Neutrophil (primary cell): ENCODE measurements around the gene CDKAL1.

Experiments used
- H3K27ac ChIP-seq: fragments of 200-600 bp; sonication (generic); 2 replicates; pipeline ENCODE4 v1.5.1; 2016; ENCODE audit warnings: mild to moderate bottlenecking, moderate library complexity
- H3K27me3 ChIP-seq: fragments of 200-600 bp; sonication (generic); 2 replicates; pipeline ENCODE4 v1.6.0; 2016; ENCODE audit warnings: mild to moderate bottlenecking
- H3K36me3 ChIP-seq: fragments of 200-600 bp; sonication (generic); 2 replicates; pipeline ENCODE4 v1.5.1; 2017
- H3K4me1 ChIP-seq, 2 experiments: fragments of 200-600 bp in 1 of 2; sonication (generic) in 1 of 2; 1 replicate in 1 of 2; 2 replicates in 1 of 2; pipeline versions ENCODE4 v1.5.1 to v1.6.1; 2013 to 2016; ENCODE audit warnings: low read depth in 1 of 2, low read length in 1 of 2, mild to moderate bottlenecking in 1 of 2, moderate library complexity in 1 of 2; ENCODE audit not compliant: control insufficient read depth in 1 of 2, insufficient read depth in 1 of 2
- H3K4me3 ChIP-seq, 2 experiments: fragments of 200-600 bp in 1 of 2; sonication (generic) in 1 of 2; 1 replicate in 1 of 2; 2 replicates in 1 of 2; pipeline ENCODE4 v1.5.1; 2013 to 2016; ENCODE audit warnings: low read depth in 1 of 2, low read length in 1 of 2, mild to moderate bottlenecking in 1 of 2, moderate library complexity in 1 of 2
- H3K9me3 ChIP-seq: fragments of 200-600 bp; sonication (generic); 2 replicates; pipeline ENCODE4 v1.5.1; 2016
- TF ChIP-seq, protein P1 (sequence below): fragments of 200-600 bp; sonication (generic); IDR thresholded peaks from 2 replicates; pipeline ENCODE4 v1.5.1; 2016; ENCODE audit warnings: antibody characterized with exemption

The CDKAL1 gene

GRCh38 chr6:21157186-21157929 lies 623.1 kb downstream of the CDKAL1 start:
- Histone ChIP-seq H3K27ac (no peak overlapping the region), H3K9me3 (no peaks in the 10 kb centered on the region), H3K36me3 (no peaks in the 10 kb centered on the region), H3K27me3 (no peaks in the 10 kb centered on the region), H3K4me1 (no peaks in the 10 kb centered on the region), H3K4me3 (no peak overlapping the region)
- TF ChIP-seq, protein P1, sequence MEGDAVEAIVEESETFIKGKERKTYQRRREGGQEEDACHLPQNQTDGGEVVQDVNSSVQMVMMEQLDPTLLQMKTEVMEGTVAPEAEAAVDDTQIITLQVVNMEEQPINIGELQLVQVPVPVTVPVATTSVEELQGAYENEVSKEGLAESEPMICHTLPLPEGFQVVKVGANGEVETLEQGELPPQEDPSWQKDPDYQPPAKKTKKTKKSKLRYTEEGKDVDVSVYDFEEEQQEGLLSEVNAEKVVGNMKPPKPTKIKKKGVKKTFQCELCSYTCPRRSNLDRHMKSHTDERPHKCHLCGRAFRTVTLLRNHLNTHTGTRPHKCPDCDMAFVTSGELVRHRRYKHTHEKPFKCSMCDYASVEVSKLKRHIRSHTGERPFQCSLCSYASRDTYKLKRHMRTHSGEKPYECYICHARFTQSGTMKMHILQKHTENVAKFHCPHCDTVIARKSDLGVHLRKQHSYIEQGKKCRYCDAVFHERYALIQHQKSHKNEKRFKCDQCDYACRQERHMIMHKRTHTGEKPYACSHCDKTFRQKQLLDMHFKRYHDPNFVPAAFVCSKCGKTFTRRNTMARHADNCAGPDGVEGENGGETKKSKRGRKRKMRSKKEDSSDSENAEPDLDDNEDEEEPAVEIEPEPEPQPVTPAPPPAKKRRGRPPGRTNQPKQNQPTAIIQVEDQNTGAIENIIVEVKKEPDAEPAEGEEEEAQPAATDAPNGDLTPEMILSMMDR = no peak

DNA sequence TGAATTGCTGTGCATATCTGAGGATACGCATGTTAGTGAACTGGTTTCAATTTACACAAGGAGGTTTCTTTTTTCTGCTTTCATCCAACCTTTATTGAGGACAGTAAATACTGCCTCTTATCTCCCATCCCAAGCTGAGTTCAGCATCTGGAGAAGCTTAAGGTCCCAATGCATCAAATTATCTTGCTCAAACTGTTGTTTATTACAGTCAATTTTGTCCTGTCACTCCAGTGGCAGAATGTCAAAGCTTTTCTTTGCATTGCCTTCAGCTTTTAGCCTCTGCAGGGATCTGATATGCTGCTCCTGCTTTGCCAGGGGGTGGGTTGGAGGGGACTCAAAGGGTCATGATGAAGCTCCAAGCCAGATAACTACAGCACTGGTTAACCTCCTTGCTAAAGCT lies 623.9 kb downstream of the CDKAL1 start:
- TF ChIP-seq, protein P1 = no peak

GRCh38 chr6:21158873-21159272 lies 624.6 kb downstream of the CDKAL1 start:
- Histone ChIP-seq H3K27me3 (no peaks in the 10 kb centered on the region), H3K9me3 (no peaks in the 10 kb centered on the region), H3K4me1 (no peaks in the 10 kb centered on the region), H3K4me3 (no peak overlapping the region), H3K36me3 (no peaks in the 10 kb centered on the region), H3K27ac (no peak overlapping the region)
- TF ChIP-seq, protein P1 = no peak

More for the DNA sequence above, 623.9 kb downstream of the CDKAL1 start:
- no peak overlapping the region for H3K4me3 ChIP-seq
- no peaks in the 10 kb centered on the region for H3K36me3 ChIP-seq
- H3K9me3 ChIP-seq = no peaks in the 10 kb centered on the region
- no peaks in the 10 kb centered on the region for H3K4me1 ChIP-seq
- no peaks in the 10 kb centered on the region for H3K27me3 ChIP-seq
- no peak overlapping the region for H3K27ac ChIP-seq

DNA sequence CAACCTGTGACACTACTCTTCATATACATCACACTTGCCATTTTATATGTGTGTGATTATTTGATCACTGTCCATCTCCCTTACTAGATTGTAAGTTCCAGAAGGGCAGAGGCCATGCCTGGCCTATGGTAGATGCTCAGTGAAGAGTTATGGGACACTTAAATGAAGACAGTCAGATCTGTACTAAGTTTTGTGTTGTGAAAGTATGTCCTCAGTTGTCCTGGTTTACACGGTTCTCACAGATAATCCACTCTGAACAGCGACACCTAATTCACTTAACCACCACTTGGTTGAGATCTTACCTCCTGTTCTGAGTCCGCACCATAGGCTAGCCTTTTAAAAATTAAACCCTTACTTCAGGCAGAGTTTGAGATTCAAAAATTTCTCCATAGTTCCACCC lies 625.2 kb downstream of the CDKAL1 start:
- Histone ChIP-seq H3K4me1 (no peaks in the 10 kb centered on the region), H3K36me3 (no peaks in the 10 kb centered on the region), H3K27ac (no peak overlapping the region), H3K4me3 (no peak overlapping the region), H3K27me3 (no peaks in the 10 kb centered on the region), H3K9me3 (no peaks in the 10 kb centered on the region)
- TF ChIP-seq, protein P1 = no peak

- Histone ChIP-seq H3K27me3 (no peaks in the 10 kb centered on the region), H3K4me1 (no peaks in the 10 kb centered on the region), H3K36me3 (no peaks in the 10 kb centered on the region), H3K9me3 (no peaks in the 10 kb centered on the region), H3K27ac (no peak overlapping the region), H3K4me3 (no peak overlapping the region)
- TF ChIP-seq, protein P1 = no peak
Measured at GRCh38 chr6:21161707-21162106, 627.5 kb downstream of the CDKAL1 start.
